Stimulated activated CD4-positive, alpha-beta T cell treated with anti-CD3 and anti-CD28 coated beads, Interleukin-12 subunit alpha, Interleukin-12 subunit beta, amount 100 ng/mL, for 24 hours (primary cell): ENCODE results near the gene ZC3H7B.

ENCODE experiments used
- DNase-seq, 2 experiments: peaks; one replicate each; pipeline ENCODE4 v3.0.0-alpha.2; 2020; ENCODE audit warnings: low read depth in 2 of 2

The ZC3H7B gene

GRCh38 chr22:41356430-41357028 lies 55.2 kb downstream of the ZC3H7B start:
- no peak for DNase-seq

GRCh38 chr22:41357191-41357590 lies 55.9 kb downstream of the ZC3H7B start:
- DNase-seq = no peak

- DNase-seq = no peak
These were observed 57.6 kb downstream of the ZC3H7B start for GRCh38 chr22:41358927-41359326.

- DNase-seq = no peak
These were observed 58.1 kb downstream of the ZC3H7B start for GRCh38 chr22:41359376-41359775.

GRCh38 chr22:41360126-41360525 lies 58.8 kb downstream of the ZC3H7B start:
- DNase-seq = no peak

- no peak for DNase-seq
These were observed 60.5 kb downstream of the ZC3H7B start for GRCh38 chr22:41361716-41362310.

GRCh38 chr22:41362615-41363014 lies 61.3 kb downstream of the ZC3H7B start:
- no peak for DNase-seq

GRCh38 chr22:41364233-41364632 lies 62.9 kb downstream of the ZC3H7B start:
- DNase-seq = no peak

GRCh38 chr22:41364955-41365354 lies 63.6 kb downstream of the ZC3H7B start:
- no peak for DNase-seq

- no peak for DNase-seq
These were observed 64.1 kb downstream of the ZC3H7B start for GRCh38 chr22:41365425-41365824.

- DNase-seq = no peak
These were observed 65.2 kb downstream of the ZC3H7B start for GRCh38 chr22:41366323-41367029.

- no peak for DNase-seq
These were observed 65.8 kb downstream of the ZC3H7B start for GRCh38 chr22:41367039-41367679.

- no peak for DNase-seq
These were observed 66.6 kb downstream of the ZC3H7B start for GRCh38 chr22:41367680-41368542.

- no peak for DNase-seq
These were observed 67.5 kb downstream of the ZC3H7B start for GRCh38 chr22:41368543-41369423.

GRCh38 chr22:41369424-41369745 lies 68.1 kb downstream of the ZC3H7B start:
- no peak for DNase-seq

- no peak for DNase-seq
These were observed 68.5 kb downstream of the ZC3H7B start for GRCh38 chr22:41369837-41370236.

GRCh38 chr22:41377846-41378245 lies 76.5 kb downstream of the ZC3H7B start:
- DNase-seq = no peak

- DNase-seq = peak in 1 of 2 experiments; percentile 11
These were observed 79.6 kb downstream of the ZC3H7B start for GRCh38 chr22:41380993-41381328.

GRCh38 chr22:41381329-41382097 lies 80.2 kb downstream of the ZC3H7B start, which contains the start of gene TEF:
Gene TEF, plus strand, starts transcription at chr22:41381942. Its CDS starts 103 bp downstream, at chr22:41382045.
- DNase-seq = peak; percentile 94 to 96

- peak; percentile 32 to 40 for DNase-seq
These were observed 80.8 kb downstream of the ZC3H7B start for GRCh38 chr22:41382098-41382578.
